CD4-positive, CD25-positive, alpha-beta regulatory T cell (primary cell): ENCODE measurements around the gene ZBTB49. TPM values are rescaled to one million over a fixed set of nuclear protein-coding genes. Genes with fewer than 3 reads are reported as not detected.
"Not testable (repeated sequence)": the region's sequence is repeated elsewhere in the genome, so short reads cannot be mapped to it uniquely, and the experiment has no call there.

Source experiments
- ATAC-seq, 2 donors: fragments of 150-1000 bp; cut with Tn5 transposase; one replicate each; pipeline ENCODE4 v1.10.0; 2021; ENCODE audit warnings: low read depth in 2 of 2, moderate number of reproducible peaks in 2 of 2, moderate library complexity in 1 of 2
- DNase-seq, 3 donors: peaks; one replicate each; pipeline versions ENCODE4 v3.0.0 to v3.0.0-alpha.2; 2012 to 2022; ENCODE audit warnings: mixed read lengths in 1 of 3
- H3K27ac ChIP-seq: one replicate; pipeline ENCODE4 v1.7.0; 2013; ENCODE audit warnings: mild to moderate bottlenecking, low read length; ENCODE audit not compliant: insufficient read depth, poor library complexity, severe bottlenecking
- H3K27me3 ChIP-seq: one replicate; pipeline ENCODE4 v1.7.0; 2013; ENCODE audit warnings: low read length; ENCODE audit not compliant: control insufficient read depth, insufficient read depth
- H3K36me3 ChIP-seq: one replicate; pipeline ENCODE4 v1.7.0; 2013; ENCODE audit warnings: mild to moderate bottlenecking, low read length, moderate library complexity; ENCODE audit not compliant: control insufficient read depth, insufficient read depth
- H3K4me1 ChIP-seq: 2 replicates; pipeline ENCODE4 v1.7.0; 2013; ENCODE audit warnings: mild to moderate bottlenecking, low read length; ENCODE audit not compliant: insufficient read depth, control insufficient read depth, poor library complexity, severe bottlenecking
- H3K4me3 ChIP-seq: one replicate; pipeline ENCODE4 v1.7.0; 2013; ENCODE audit warnings: low read depth, mild to moderate bottlenecking, low read length, moderate library complexity
- H3K9me3 ChIP-seq, 2 experiments: 1 replicate in 1 of 2; 2 replicates in 1 of 2; pipeline ENCODE4 v1.7.0; 2013; ENCODE audit warnings: low read length in 2 of 2, mild to moderate bottlenecking in 1 of 2, moderate library complexity in 1 of 2; ENCODE audit not compliant: control insufficient read depth in 2 of 2
- H3K27ac Mint-ChIP-seq, 3 donors: one replicate each; pipeline ENCODE4 v1.8.0; 2020 to 2022; ENCODE audit warnings: mild to moderate bottlenecking in 3 of 3, mixed read lengths in 3 of 3, moderate library complexity in 2 of 3
- H3K27me3 Mint-ChIP-seq: one replicate; pipeline ENCODE4 v1.8.0; 2022; ENCODE audit warnings: mild to moderate bottlenecking, mixed read lengths
- H3K36me3 Mint-ChIP-seq: one replicate; pipeline ENCODE4 v1.8.0; 2020; ENCODE audit warnings: mixed read lengths
- H3K4me1 Mint-ChIP-seq, 4 donors: one replicate each; pipeline ENCODE4 v1.8.0; 2020 to 2022; ENCODE audit warnings: mixed read lengths in 4 of 4, mild to moderate bottlenecking in 1 of 4
- H3K4me3 Mint-ChIP-seq, 4 donors: one replicate each; pipeline ENCODE4 v1.8.0; 2020 to 2022; ENCODE audit warnings: mild to moderate bottlenecking in 4 of 4, mixed read lengths in 4 of 4, moderate library complexity in 3 of 4
- H3K9me3 Mint-ChIP-seq, 7 donors: one replicate each; pipeline ENCODE4 v1.8.0; 2020 to 2022; ENCODE audit warnings: mixed read lengths in 7 of 7, mild to moderate bottlenecking in 3 of 7, moderate library complexity in 2 of 7
- polyA plus RNA-seq, 4 donors: library from polyadenylated mRNA; unstranded; fragments of 300-500 nt; fragmentation: Illumina TruSeq; gene quantifications; one replicate each; pipeline ENCODE4 v1.2.3, GENCODE V29; 2021
- total RNA-seq: library from RNA; stranded (reverse); gene quantifications from one replicate; pipeline ENCODE4 v1.2.3, GENCODE V29; 2022

Gene ZBTB49
- total and polyA plus RNA-seq, 5 donors from 2014 or later: 3.8 to 14.7 (median 4.2) TPM

DNA sequence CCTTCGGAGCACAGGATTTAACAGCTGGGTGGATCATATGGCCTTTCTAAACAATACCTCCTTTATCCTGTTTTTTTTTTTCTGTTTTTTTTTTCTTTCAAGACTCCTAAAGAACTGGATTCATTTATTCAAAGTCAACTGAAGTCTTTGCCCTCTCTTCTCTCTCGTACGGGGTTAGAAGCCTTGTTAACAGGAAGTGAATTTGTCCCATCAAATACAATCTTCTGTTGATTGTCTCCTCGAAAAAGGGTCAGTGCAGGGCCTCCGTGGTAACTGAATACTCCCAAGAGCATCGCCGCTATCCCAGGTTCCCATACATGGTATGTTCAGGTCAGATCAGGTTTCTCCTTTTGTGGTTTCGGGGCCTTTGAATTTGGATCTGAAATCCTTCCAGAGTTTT lies 40.2 kb upstream of the ZBTB49 start:
- no peaks in the 10 kb centered on the region for H3K9me3 ChIP-seq
- peak overlapping the region in 1 of 3 donors; percentile 40 for H3K27ac Mint-ChIP-seq
- H3K27me3 ChIP-seq: no peaks in the 10 kb centered on the region
- H3K27ac ChIP-seq: no peak overlapping the region
- no peaks in the 10 kb centered on the region for H3K9me3 Mint-ChIP-seq
- H3K4me1 ChIP-seq: peaks cover 23% of the 10 kb centered on the region
- peaks cover 16 to 44% (median 27%) of the 10 kb centered on the region in 4 donors for H3K4me1 Mint-ChIP-seq
- no peak overlapping the region for H3K4me3 ChIP-seq
- peaks cover 24% of the 10 kb centered on the region for H3K27me3 Mint-ChIP-seq
- DNase-seq (no peak), ATAC-seq (no peak)
- peaks cover 6% of the 10 kb centered on the region for H3K36me3 ChIP-seq
- H3K4me3 Mint-ChIP-seq: peak overlapping the region; percentile 57 to 81 (median 71)
- H3K36me3 Mint-ChIP-seq: peaks cover 11% of the 10 kb centered on the region

DNA sequence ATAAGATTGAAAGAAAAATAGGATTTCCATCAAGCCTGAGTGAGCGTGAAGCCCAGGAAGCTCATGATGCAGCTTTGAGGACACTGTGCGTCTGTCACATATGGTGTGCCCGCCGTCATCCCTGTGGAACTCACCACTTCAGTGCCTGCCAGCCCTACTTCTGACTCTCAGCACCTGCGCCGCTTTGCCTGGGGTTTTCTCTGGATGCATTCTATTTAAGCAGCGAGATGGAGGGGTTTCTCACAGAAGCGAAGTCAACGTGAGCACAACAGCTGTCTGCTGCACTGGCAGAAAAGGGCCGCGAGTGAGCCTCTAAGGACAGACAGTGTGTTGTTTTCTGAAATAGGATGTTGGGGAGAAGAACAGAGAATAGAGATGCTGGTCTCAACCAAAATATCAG lies 35.9 kb upstream of the ZBTB49 start:
- H3K36me3 Mint-ChIP-seq: no peaks in the 10 kb centered on the region
- H3K27me3 Mint-ChIP-seq: peaks cover 39% of the 10 kb centered on the region
- Histone ChIP-seq H3K27ac (no peak overlapping the region), H3K36me3 (no peaks in the 10 kb centered on the region), H3K27me3 (peaks cover 2% of the 10 kb centered on the region), H3K9me3 (no peaks in the 10 kb centered on the region), H3K4me1 (no peaks in the 10 kb centered on the region), H3K4me3 (no peak overlapping the region)
- no peak overlapping the region for H3K27ac Mint-ChIP-seq
- peaks cover 0 to 2% (median 0%) of the 10 kb centered on the region in 7 donors for H3K9me3 Mint-ChIP-seq
- no peak overlapping the region for H3K4me3 Mint-ChIP-seq
- DNase-seq (no peak), ATAC-seq (no peak)
- peaks cover 0 to 6% (median 4%) of the 10 kb centered on the region in 4 donors for H3K4me1 Mint-ChIP-seq

GRCh38 chr4:4254666-4255065 lies 35.4 kb upstream of the ZBTB49 start:
- Histone ChIP-seq H3K27ac (no peak overlapping the region), H3K9me3 (no peaks in the 10 kb centered on the region), H3K4me3 (no peak overlapping the region), H3K4me1 (no peaks in the 10 kb centered on the region), H3K27me3 (peaks cover 2% of the 10 kb centered on the region), H3K36me3 (no peaks in the 10 kb centered on the region)
- Mint-ChIP-seq H3K4me3 (no peak overlapping the region), H3K27me3 (peaks cover 39% of the 10 kb centered on the region), H3K9me3 (peaks cover 0 to 2% (median 0%) of the 10 kb centered on the region in 7 donors), H3K27ac (no peak overlapping the region), H3K36me3 (no peaks in the 10 kb centered on the region), H3K4me1 (peaks cover 0 to 5% (median 4%) of the 10 kb centered on the region in 4 donors)
- ATAC-seq (no peak), DNase-seq (no peak)

GRCh38 chr4:4256799-4257198 lies 33.3 kb upstream of the ZBTB49 start:
- DNase-seq: peak in 1 of 3 donors; percentile 33
- peaks cover 0 to 5% (median 5%) of the 10 kb centered on the region in 4 donors for H3K4me1 Mint-ChIP-seq
- ATAC-seq: no peak

GRCh38 chr4:4257705-4258104 lies 32.3 kb upstream of the ZBTB49 start:
- H3K27me3 Mint-ChIP-seq: peaks cover 30% of the 10 kb centered on the region
- H3K4me1 Mint-ChIP-seq, H3K4me3 ChIP-seq, H3K9me3 Mint-ChIP-seq, H3K27ac Mint-ChIP-seq, H3K27ac ChIP-seq, ATAC-seq, H3K36me3 Mint-ChIP-seq, H3K36me3 ChIP-seq, H3K4me3 Mint-ChIP-seq, DNase-seq, H3K27me3 ChIP-seq, H3K9me3 ChIP-seq, H3K4me1 ChIP-seq: not testable (repeated sequence)

More at GRCh38 chr4:4256799-4257198, 33.3 kb upstream of the ZBTB49 start:
- Mint-ChIP-seq H3K27ac (no peak overlapping the region), H3K9me3 (peaks cover 0 to 2% (median 0%) of the 10 kb centered on the region in 7 donors), H3K4me3 (no peak overlapping the region), H3K27me3 (peaks cover 32% of the 10 kb centered on the region), H3K36me3 (no peaks in the 10 kb centered on the region)
- Histone ChIP-seq H3K4me1 (no peaks in the 10 kb centered on the region), H3K27me3 (peaks cover 2% of the 10 kb centered on the region), H3K9me3 (no peaks in the 10 kb centered on the region), H3K27ac (no peak overlapping the region), H3K36me3 (no peaks in the 10 kb centered on the region), H3K4me3 (no peak overlapping the region)

- H3K9me3 ChIP-seq: no peaks in the 10 kb centered on the region
- peak overlapping the region in 1 of 4 donors; percentile 54 for H3K4me3 Mint-ChIP-seq
- no peak for DNase-seq
- no peaks in the 10 kb centered on the region for H3K4me1 ChIP-seq
- H3K4me3 ChIP-seq: no peak overlapping the region
- H3K36me3 Mint-ChIP-seq: no peaks in the 10 kb centered on the region
- peak overlapping the region in 1 of 3 donors; percentile 85 for H3K27ac Mint-ChIP-seq
- H3K27me3 Mint-ChIP-seq: peaks cover 21% of the 10 kb centered on the region
- no peak overlapping the region for H3K27ac ChIP-seq
- peaks cover 2% of the 10 kb centered on the region for H3K27me3 ChIP-seq
- H3K4me1 Mint-ChIP-seq: peaks cover 0 to 5% (median 0%) of the 10 kb centered on the region in 4 donors
- no peaks in the 10 kb centered on the region for H3K36me3 ChIP-seq
- no peak for ATAC-seq
- peaks cover 0 to 2% (median 0%) of the 10 kb centered on the region in 7 donors for H3K9me3 Mint-ChIP-seq
Observed at GRCh38 chr4:4259484-4260100, 30.5 kb upstream of the ZBTB49 start.

DNA sequence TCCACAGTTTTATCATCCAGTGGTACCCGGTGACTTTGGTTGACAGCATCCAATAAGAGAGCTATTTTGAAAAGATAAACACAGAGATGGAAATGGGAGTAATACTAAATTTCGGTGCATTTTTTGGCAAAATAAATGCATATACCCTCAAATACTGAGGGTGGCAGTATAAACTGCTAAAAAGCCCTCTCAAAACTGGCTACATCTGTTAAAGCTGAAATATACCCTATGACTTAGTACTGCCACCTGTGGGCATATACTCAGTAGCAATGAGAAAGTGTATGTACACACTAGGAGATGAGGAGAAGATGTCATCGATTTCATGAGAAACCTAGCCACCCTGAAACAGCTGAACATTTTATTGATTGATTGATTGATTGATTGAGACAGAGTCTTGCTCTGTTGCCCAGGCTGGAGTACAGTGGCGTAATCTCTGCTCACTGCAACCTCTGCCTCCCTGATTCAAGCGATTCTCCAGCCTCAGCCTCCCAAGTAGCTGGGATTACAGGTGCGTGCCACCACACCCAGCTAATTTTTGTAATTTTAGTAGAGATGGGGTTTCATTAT lies 29.8 kb upstream of the ZBTB49 start:
- H3K4me1 Mint-ChIP-seq: peaks cover 0 to 5% (median 0%) of the 10 kb centered on the region in 4 donors
- peak in 2 of 3 donors; percentile 42 to 80 for DNase-seq

GRCh38 chr4:4267981-4268380 lies 22.1 kb upstream of the ZBTB49 start:
- Mint-ChIP-seq H3K27ac (no peak overlapping the region), H3K4me1 (peaks cover 4 to 25% (median 20%) of the 10 kb centered on the region in 4 donors), H3K9me3 (no peaks in the 10 kb centered on the region), H3K4me3 (no peak overlapping the region), H3K27me3 (peaks cover 5% of the 10 kb centered on the region), H3K36me3 (peaks cover 43% of the 10 kb centered on the region)
- ATAC-seq (no peak), DNase-seq (no peak)
- H3K27me3 ChIP-seq: no peaks in the 10 kb centered on the region
- peaks cover 3% of the 10 kb centered on the region for H3K4me1 ChIP-seq
- no peaks in the 10 kb centered on the region for H3K9me3 ChIP-seq
- no peak overlapping the region for H3K27ac ChIP-seq
- peaks cover 24% of the 10 kb centered on the region for H3K36me3 ChIP-seq
- H3K4me3 ChIP-seq: no peak overlapping the region

More for the DNA sequence above, 29.8 kb upstream of the ZBTB49 start:
- H3K9me3 Mint-ChIP-seq: peaks cover 0 to 2% (median 0%) of the 10 kb centered on the region in 7 donors
- H3K4me1 ChIP-seq: no peaks in the 10 kb centered on the region
- no peak overlapping the region for H3K27ac ChIP-seq
- peak overlapping the region in 2 of 3 donors; percentile 13 to 85 for H3K27ac Mint-ChIP-seq
- no peak overlapping the region for H3K4me3 ChIP-seq
- no peaks in the 10 kb centered on the region for H3K9me3 ChIP-seq
- H3K27me3 Mint-ChIP-seq: peaks cover 17% of the 10 kb centered on the region
- H3K36me3 ChIP-seq: no peaks in the 10 kb centered on the region
- no peak overlapping the region for H3K4me3 Mint-ChIP-seq
- H3K36me3 Mint-ChIP-seq: no peaks in the 10 kb centered on the region
- ATAC-seq: peak; percentile 85 to 96
- H3K27me3 ChIP-seq: peaks cover 2% of the 10 kb centered on the region
